ENCODE data around the gene BPIFA1. TPM values are rescaled to one million over a fixed set of nuclear protein-coding genes. Genes with fewer than 3 reads are reported as not detected.

Gene BPIFA1
- total RNA-seq (not detected), polyA plus RNA-seq (not detected)
- long read RNA-seq, donor 1: 0 reads
- long read RNA-seq, donor 2: 0 reads
- long read RNA-seq, donor 3: 0 reads

GRCh38 chr20:33235696-33236095 is at the start of gene BPIFA1:
TSS of gene BPIFA1 (plus strand) at chr20:33235996. CDS start at chr20:33237712, 1,716 bp downstream.
- TF ChIP-seq POLR2A (IDR thresholded peaks at IDR 0.05): no peak
- no peak for TF ChIP-seq CTCF (IDR thresholded peaks at IDR 0.05)
- no peak for TF ChIP-seq EP300 (IDR thresholded peaks at IDR 0.05)
- Histone ChIP-seq H3K27ac (no peak within 1 kb of the TSS), H3K4me3 (no peak within 1 kb of the TSS), H3K27me3 (no peaks in the 10 kb centered on the region), H3K4me1 (ENCODE audit: insufficient read depth) (no peaks in the 10 kb centered on the region), H3K36me3 (no peaks in the 10 kb centered on the region), H3K9me3 (no peaks in the 10 kb centered on the region)
- intact Hi-C loops (cut with DNase I): no loop called here
- DNase-seq: no peak
- 63 to 68% (median 67%) methylated on average over 5 of the region's 5 CpGs for WGBS, 3 donors

GRCh38 chr20:33187491-33187890 is 48.3 kb upstream of the BPIFA1 start:
- 82 to 88% (median 82%) methylated on average over 4 of the region's 4 CpGs for WGBS, 3 donors
- intact Hi-C loops (cut with DNase I): no loop called here
- no peaks in the 10 kb centered on the region for H3K36me3 ChIP-seq
- H3K27me3 ChIP-seq: no peaks in the 10 kb centered on the region
- no peak overlapping the region for H3K27ac ChIP-seq
- DNase-seq: no peak
- H3K4me3 ChIP-seq: no peak overlapping the region
- TF ChIP-seq POLR2A (IDR thresholded peaks at IDR 0.05) (no peak), CTCF (IDR thresholded peaks at IDR 0.05) (no peak), EP300 (IDR thresholded peaks at IDR 0.05) (no peak)
- H3K9me3 ChIP-seq: no peaks in the 10 kb centered on the region
- H3K4me1 ChIP-seq (ENCODE audit: insufficient read depth): no peaks in the 10 kb centered on the region

- intact Hi-C loops (cut with DNase I): no loop called here
These were observed 47.4 kb upstream of the BPIFA1 start for GRCh38 chr20:33188421-33188820.

GRCh38 chr20:33191484-33191883 is 44.3 kb upstream of the BPIFA1 start:
- Histone ChIP-seq H3K4me1 (ENCODE audit: insufficient read depth) (no peaks in the 10 kb centered on the region), H3K9me3 (no peaks in the 10 kb centered on the region), H3K4me3 (no peak overlapping the region), H3K27ac (no peak overlapping the region), H3K36me3 (no peaks in the 10 kb centered on the region), H3K27me3 (no peaks in the 10 kb centered on the region)
- 3 to 17% (median 4%) methylated on average over 3 of the region's 3 CpGs for WGBS, 3 donors
- DNase-seq: no peak
- TF ChIP-seq CTCF (IDR thresholded peaks at IDR 0.05): no peak
- TF ChIP-seq EP300 (IDR thresholded peaks at IDR 0.05): no peak
- no peak for TF ChIP-seq POLR2A (IDR thresholded peaks at IDR 0.05)
- intact Hi-C loops (cut with DNase I): no loop called here

More at GRCh38 chr20:33188421-33188820, 47.4 kb upstream of the BPIFA1 start:
- Histone ChIP-seq H3K27me3 (no peaks in the 10 kb centered on the region), H3K36me3 (no peaks in the 10 kb centered on the region), H3K27ac (no peak overlapping the region), H3K9me3 (no peaks in the 10 kb centered on the region), H3K4me3 (no peak overlapping the region), H3K4me1 (ENCODE audit: insufficient read depth) (no peaks in the 10 kb centered on the region)
- TF ChIP-seq POLR2A (IDR thresholded peaks at IDR 0.05) (no peak), EP300 (IDR thresholded peaks at IDR 0.05) (no peak), CTCF (IDR thresholded peaks at IDR 0.05) (no peak)
- no peak for DNase-seq
- WGBS, 3 donors: 82 to 84% (median 83%) methylated on average over 9 of the region's 9 CpGs

Data from ovary (tissue), 10 donors.